IPS-15b (cell line): ENCODE measurements around the gene CDK11B.
"Not testable (repeated sequence)": the region's sequence is repeated elsewhere in the genome, so short reads cannot be mapped to it uniquely, and the experiment has no call there.

Experiments used
- H3K27me3 ChIP-seq: one replicate; pipeline ENCODE4 v1.6.1; 2013; ENCODE audit warnings: low read length; ENCODE audit not compliant: control insufficient read depth, insufficient read depth
- H3K36me3 ChIP-seq: one replicate; pipeline ENCODE4 v1.6.1; 2013; ENCODE audit warnings: low read length; ENCODE audit not compliant: control insufficient read depth, insufficient read depth
- H3K4me1 ChIP-seq: one replicate; pipeline ENCODE4 v1.6.1; 2013; ENCODE audit warnings: mild to moderate bottlenecking, low read length; ENCODE audit not compliant: control insufficient read depth, insufficient read depth
- H3K4me3 ChIP-seq: one replicate; pipeline ENCODE4 v1.5.1; 2013; ENCODE audit warnings: low read depth, low read length
- H3K9ac ChIP-seq: one replicate; pipeline ENCODE4 v1.6.1; 2013; ENCODE audit warnings: low read depth, mild to moderate bottlenecking, low read length
- H3K9me3 ChIP-seq: one replicate; pipeline ENCODE4 v1.6.1; 2013; ENCODE audit warnings: mild to moderate bottlenecking, low read length; ENCODE audit not compliant: control insufficient read depth, insufficient read depth

Gene CDK11B

GRCh38 chr1:1665815-1666251 is 7.0 kb upstream of the CDK11B start:
- Histone ChIP-seq H3K9ac (no peak overlapping the region), H3K9me3 (no peaks in the 10 kb centered on the region), H3K4me1 (no peaks in the 10 kb centered on the region), H3K27me3 (no peaks in the 10 kb centered on the region), H3K4me3 (no peak overlapping the region), H3K36me3 (peaks cover 18% of the 10 kb centered on the region)

GRCh38 chr1:1664941-1665814 is 6.4 kb upstream of the CDK11B start:
- Histone ChIP-seq H3K9ac (no peak overlapping the region), H3K4me3 (no peak overlapping the region), H3K9me3 (no peaks in the 10 kb centered on the region), H3K4me1 (no peaks in the 10 kb centered on the region), H3K27me3 (no peaks in the 10 kb centered on the region), H3K36me3 (peaks cover 15% of the 10 kb centered on the region)

GRCh38 chr1:1664318-1664717 is 5.5 kb upstream of the CDK11B start:
- not testable (repeated sequence) for H3K9me3 ChIP-seq
- peaks cover 15% of the 10 kb centered on the region for H3K36me3 ChIP-seq

GRCh38 chr1:1662830-1663560 is 4.2 kb upstream of the CDK11B start:
- not testable (repeated sequence) for H3K4me3 ChIP-seq, H3K9me3 ChIP-seq, H3K9ac ChIP-seq, H3K4me1 ChIP-seq, H3K27me3 ChIP-seq
- peaks cover 15% of the 10 kb centered on the region for H3K36me3 ChIP-seq

More at GRCh38 chr1:1664318-1664717, 5.5 kb upstream of the CDK11B start:
- H3K4me3 ChIP-seq, H3K27me3 ChIP-seq, H3K4me1 ChIP-seq, H3K9ac ChIP-seq: not testable (repeated sequence)

GRCh38 chr1:1662392-1662791 is 3.6 kb upstream of the CDK11B start:
- not testable (repeated sequence) for H3K27me3 ChIP-seq, H3K4me3 ChIP-seq, H3K9me3 ChIP-seq, H3K9ac ChIP-seq, H3K4me1 ChIP-seq
- peaks cover 15% of the 10 kb centered on the region for H3K36me3 ChIP-seq

- peaks cover 26% of the 10 kb centered on the region for H3K36me3 ChIP-seq
- not testable (repeated sequence) for H3K4me1 ChIP-seq, H3K27me3 ChIP-seq
Measured at GRCh38 chr1:1648265-1648664, 10.5 kb downstream of the CDK11B start.

GRCh38 chr1:1647567-1648241 is 11.1 kb downstream of the CDK11B start:
- not testable (repeated sequence) for H3K27me3 ChIP-seq, H3K4me3 ChIP-seq, H3K9ac ChIP-seq, H3K4me1 ChIP-seq, H3K9me3 ChIP-seq
- peaks cover 26% of the 10 kb centered on the region for H3K36me3 ChIP-seq

More at GRCh38 chr1:1648265-1648664, 10.5 kb downstream of the CDK11B start:
- H3K9me3 ChIP-seq, H3K4me3 ChIP-seq, H3K9ac ChIP-seq: not testable (repeated sequence)

- H3K4me1 ChIP-seq, H3K4me3 ChIP-seq, H3K27me3 ChIP-seq, H3K9ac ChIP-seq, H3K9me3 ChIP-seq: not testable (repeated sequence)
- H3K36me3 ChIP-seq = peaks cover 16% of the 10 kb centered on the region
Measured at GRCh38 chr1:1646326-1646725, 12.5 kb downstream of the CDK11B start.

GRCh38 chr1:1640711-1641461 is 17.9 kb downstream of the CDK11B start:
- H3K9me3 ChIP-seq, H3K27me3 ChIP-seq, H3K4me1 ChIP-seq, H3K9ac ChIP-seq, H3K4me3 ChIP-seq: not testable (repeated sequence)
- peaks cover 11% of the 10 kb centered on the region for H3K36me3 ChIP-seq

- peaks cover 11% of the 10 kb centered on the region for H3K36me3 ChIP-seq
- not testable (repeated sequence) for H3K4me1 ChIP-seq, H3K4me3 ChIP-seq, H3K9ac ChIP-seq, H3K9me3 ChIP-seq, H3K27me3 ChIP-seq
Measured at GRCh38 chr1:1640081-1640480, 18.7 kb downstream of the CDK11B start.

- H3K4me1 ChIP-seq, H3K9me3 ChIP-seq, H3K27me3 ChIP-seq, H3K9ac ChIP-seq, H3K4me3 ChIP-seq: not testable (repeated sequence)
- peaks cover 11% of the 10 kb centered on the region for H3K36me3 ChIP-seq
Measured at GRCh38 chr1:1639368-1639767, 19.4 kb downstream of the CDK11B start.
